ENCODE data around the gene TRPV4. TPM values are rescaled to one million over a fixed set of nuclear protein-coding genes. Genes with fewer than 3 reads are reported as not detected.

The TRPV4 gene
- total and polyA plus RNA-seq, 10 of the 15 experiments (the other 5 are each of a cell fraction or from before 2014, with no cell fraction given): not detected

- intact Hi-C loops (cut with micrococcal nuclease; ENCODE audit: unreplicated experiment) (no loop called here), in situ Hi-C loops (cut with MboI) (no loop called here)
- FAIRE-seq (no peak), ATAC-seq (no peak), DNase-seq (ENCODE audit: low read depth, low spot score) (no peak)
- Histone ChIP-seq H3K4me2 (ENCODE audit: control insufficient read depth, insufficient read depth) (no peak overlapping the region), H3K27me3 (replicated peaks in 1 of 2; ENCODE audit: control insufficient read depth in 2 of 2, insufficient read depth in 2 of 2, low read length in 1 of 2) (no peaks in the 10 kb centered on the region), H3K79me2 (ENCODE audit: control insufficient read depth, insufficient read depth, low read length) (no peaks in the 10 kb centered on the region), H3K9me3 (replicated peaks; ENCODE audit: control insufficient read depth, insufficient read depth, low read length) (no peaks in the 10 kb centered on the region; the same call in 1 of the 3 replicates), H3K36me3 (ENCODE audit: control insufficient read depth in 2 of 2, insufficient read depth in 2 of 2, low read length in 1 of 2) (no peaks in the 10 kb centered on the region), H3K27ac (ENCODE audit: control insufficient read depth, insufficient read depth) (no peak overlapping the region), H2AFZ (ENCODE audit: control insufficient read depth, low read depth, low read length) (no peak overlapping the region), H3K4me1 (ENCODE audit: control insufficient read depth, insufficient read depth, low read length) (no peaks in the 10 kb centered on the region), H3K4me3 (no peak overlapping the region), H4K20me1 (ENCODE audit: control insufficient read depth, insufficient read depth) (no peaks in the 10 kb centered on the region), H3K9ac (ENCODE audit: control insufficient read depth, insufficient read depth, low read length) (no peak overlapping the region)
- ChIA-PET CTCF (no interaction called here), POLR2A (interaction anchor here (0.6 kb wide), 1 partner anchor 1258 kb away, joined by 3 read pairs; no protein-coding TSS in a partner anchor), SMC1A (ENCODE audit: uncharacterized antibody, unreplicated experiment) (no interaction called here), RAD21 (ENCODE audit: unreplicated experiment) (no interaction called here)
- TF ChIP-seq, protein P1, sequence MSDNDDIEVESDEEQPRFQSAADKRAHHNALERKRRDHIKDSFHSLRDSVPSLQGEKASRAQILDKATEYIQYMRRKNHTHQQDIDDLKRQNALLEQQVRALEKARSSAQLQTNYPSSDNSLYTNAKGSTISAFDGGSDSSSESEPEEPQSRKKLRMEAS (IDR thresholded peaks at IDR 0.05; ENCODE audit: low read depth, low read length): no peak
- no peak for TF ChIP-seq CBX5 (IDR thresholded peaks at IDR 0.05; ENCODE audit: low read depth)
- TF ChIP-seq WRNIP1 (IDR thresholded peaks at IDR 0.05; ENCODE audit: borderline replicate concordance, low read depth, low read length): no peak
- TF ChIP-seq, protein P2, sequence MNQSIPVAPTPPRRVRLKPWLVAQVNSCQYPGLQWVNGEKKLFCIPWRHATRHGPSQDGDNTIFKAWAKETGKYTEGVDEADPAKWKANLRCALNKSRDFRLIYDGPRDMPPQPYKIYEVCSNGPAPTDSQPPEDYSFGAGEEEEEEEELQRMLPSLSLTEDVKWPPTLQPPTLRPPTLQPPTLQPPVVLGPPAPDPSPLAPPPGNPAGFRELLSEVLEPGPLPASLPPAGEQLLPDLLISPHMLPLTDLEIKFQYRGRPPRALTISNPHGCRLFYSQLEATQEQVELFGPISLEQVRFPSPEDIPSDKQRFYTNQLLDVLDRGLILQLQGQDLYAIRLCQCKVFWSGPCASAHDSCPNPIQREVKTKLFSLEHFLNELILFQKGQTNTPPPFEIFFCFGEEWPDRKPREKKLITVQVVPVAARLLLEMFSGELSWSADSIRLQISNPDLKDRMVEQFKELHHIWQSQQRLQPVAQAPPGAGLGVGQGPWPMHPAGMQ (IDR thresholded peaks at IDR 0.05; ENCODE audit: borderline replicate concordance): no peak
- TF ChIP-seq KDM1A (IDR thresholded peaks at IDR 0.05; ENCODE audit: borderline replicate concordance): no peak
- TF ChIP-seq, protein P3, sequence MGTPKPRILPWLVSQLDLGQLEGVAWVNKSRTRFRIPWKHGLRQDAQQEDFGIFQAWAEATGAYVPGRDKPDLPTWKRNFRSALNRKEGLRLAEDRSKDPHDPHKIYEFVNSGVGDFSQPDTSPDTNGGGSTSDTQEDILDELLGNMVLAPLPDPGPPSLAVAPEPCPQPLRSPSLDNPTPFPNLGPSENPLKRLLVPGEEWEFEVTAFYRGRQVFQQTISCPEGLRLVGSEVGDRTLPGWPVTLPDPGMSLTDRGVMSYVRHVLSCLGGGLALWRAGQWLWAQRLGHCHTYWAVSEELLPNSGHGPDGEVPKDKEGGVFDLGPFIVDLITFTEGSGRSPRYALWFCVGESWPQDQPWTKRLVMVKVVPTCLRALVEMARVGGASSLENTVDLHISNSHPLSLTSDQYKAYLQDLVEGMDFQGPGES (IDR thresholded peaks at IDR 0.05): no peak
- TF ChIP-seq ZNF217 (IDR thresholded peaks at IDR 0.05): no peak
- TF ChIP-seq MXI1 (IDR thresholded peaks at IDR 0.05; ENCODE audit: low read depth, low read length): no peak
- no peak for TF ChIP-seq ETV6 (conservative IDR thresholded peaks at IDR 0.05 in 1 of 2, IDR thresholded peaks at IDR 0.05 in 1 of 2; ENCODE audit: borderline replicate concordance in 1 of 2, low read depth in 1 of 2)
- TF ChIP-seq ZNF207 (IDR thresholded peaks at IDR 0.05; ENCODE audit: borderline replicate concordance): no peak
- no peak for TF ChIP-seq KAT2A (conservative IDR thresholded peaks at IDR 0.05; ENCODE audit: control insufficient read depth, low read depth, low read length)
- no peak for TF ChIP-seq MEF2B (IDR thresholded peaks at IDR 0.05; ENCODE audit: partially characterized antibody, poor library complexity, severe bottlenecking)
- TF ChIP-seq RB1 (IDR thresholded peaks at IDR 0.05; ENCODE audit: borderline replicate concordance): no peak
- no peak for TF ChIP-seq EED (IDR thresholded peaks at IDR 0.05; ENCODE audit: low read depth)
- no peak for TF ChIP-seq SUZ12 (IDR thresholded peaks at IDR 0.05; ENCODE audit: unreplicated experiment)
- TF ChIP-seq BCL11A (IDR thresholded peaks at IDR 0.05; ENCODE audit: low read depth, low read length): no peak
- 36% methylated on average over 18 of the region's 18 CpGs for WGBS (ENCODE audit: insufficient coverage, insufficient replicate concordance, low lambda C conversion rate, missing lambda C conversion rate)
- no TSS peak for BruUV-seq (replicated peaks)
These were observed 72.9 kb downstream of the TRPV4 start for GRCh38 chr12:109760031-109760929.

All from GM12878 (cell line).